Measurements from ENCODE around the gene MPC2. TPM values are rescaled to one million over a fixed set of nuclear protein-coding genes. Genes with fewer than 3 reads are reported as not detected.

MPC2 gene
- total RNA-seq (2014; rRNA removed; shearing (Covaris generic)), result 65.5 and 93.8 TPM in 2 replicates
- 188 TPM in 2 replicates for polyA plus RNA-seq (2016; fragmentation: Nextera tagmentation; extraction: Ambion mirVana)

DNA sequence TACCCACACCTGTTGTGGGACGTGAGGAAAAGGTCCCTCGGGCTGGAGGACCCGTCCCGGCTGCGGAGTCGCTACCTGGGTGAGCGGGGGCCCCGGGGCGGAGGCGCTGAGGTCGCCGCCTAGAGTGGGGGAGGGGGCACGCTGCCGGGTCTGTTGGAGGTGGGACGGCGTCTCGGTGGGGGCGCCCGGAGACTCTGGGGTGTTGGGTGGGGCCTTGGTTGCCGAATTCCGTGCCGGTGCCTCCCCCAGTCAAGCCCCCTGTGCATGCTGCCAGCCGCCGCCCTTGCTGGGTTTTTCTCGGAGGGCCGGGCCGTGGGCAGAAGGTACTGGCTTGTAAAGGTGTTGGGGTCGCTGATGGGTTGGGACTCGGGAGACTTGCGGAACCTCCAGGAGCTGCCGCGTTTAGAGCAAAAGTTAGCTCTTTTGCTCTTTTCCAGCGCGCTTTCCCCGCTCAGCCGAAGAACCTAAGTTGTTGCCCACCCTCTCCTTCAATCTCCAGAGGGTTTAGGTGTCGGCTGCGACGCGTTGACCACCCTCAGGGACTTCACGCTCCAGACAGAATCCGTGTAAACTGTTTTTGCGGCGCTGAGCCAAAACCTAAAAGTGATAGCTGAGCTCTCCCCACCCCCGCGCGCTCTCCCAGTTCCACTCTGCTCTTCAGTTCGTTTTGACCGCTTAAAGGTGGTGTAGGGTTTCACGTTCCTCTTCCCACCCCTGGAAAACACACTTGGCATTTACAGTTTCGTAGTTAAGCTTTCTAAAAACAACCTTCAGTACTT is at the start of gene MPC2:
Gene MPC2 (minus strand): TSS at position 143 of the 779 bp plus-strand sequence. CDS start 1,231 bp downstream, outside the sequence.
- DNase-seq, result peak; percentile 89
- Histone ChIP-seq H3K4me2 (ENCODE audit: unreplicated experiment) (peak within 1 kb of the TSS; percentile 94), H2AFZ (peak within 1 kb of the TSS; percentile 92), H3K9ac (peak within 1 kb of the TSS; percentile 97), H3K27me3 (replicated peaks; ENCODE audit: insufficient read depth) (no peaks in the 10 kb centered on the region), H3K27ac (peak within 1 kb of the TSS; percentile 97), H3K4me1 (ENCODE audit: insufficient read depth) (peaks cover 12% of the 10 kb centered on the region), H3K4me3 (peak within 1 kb of the TSS; percentile 94), H3F3A (ENCODE audit: insufficient read depth) (peaks cover 37% of the 10 kb centered on the region), H4K20me1 (ENCODE audit: insufficient read depth) (peaks cover 8% of the 10 kb centered on the region; the same call in 1 of the 2 replicates), H3K9me3 (ENCODE audit: low read depth) (no peaks in the 10 kb centered on the region), H3K9me2 (ENCODE audit: insufficient read depth) (no peaks in the 10 kb centered on the region), H3K79me2 (ENCODE audit: insufficient read depth) (peaks cover 90% of the 10 kb centered on the region), H3K36me3 (ENCODE audit: low read depth) (no peaks in the 10 kb centered on the region)
- TF ChIP-seq EZH2 (IDR thresholded peaks at IDR 0.05; ENCODE audit: insufficient read depth, poor library complexity, severe bottlenecking), result no peak
- no peak for TF ChIP-seq EZH2phosphoT487 (IDR thresholded peaks at IDR 0.05; ENCODE audit: insufficient read depth, low read depth)
- 1% methylated on average over 36 to 51 of the region's 51 CpGs for WGBS, 2 experiments (ENCODE audit: low coverage in 1 of 2, low lambda C conversion rate in 2 of 2, missing lambda C conversion rate in 2 of 2)
- in situ Hi-C loops (cut with MboI), result no loop called here

DNA sequence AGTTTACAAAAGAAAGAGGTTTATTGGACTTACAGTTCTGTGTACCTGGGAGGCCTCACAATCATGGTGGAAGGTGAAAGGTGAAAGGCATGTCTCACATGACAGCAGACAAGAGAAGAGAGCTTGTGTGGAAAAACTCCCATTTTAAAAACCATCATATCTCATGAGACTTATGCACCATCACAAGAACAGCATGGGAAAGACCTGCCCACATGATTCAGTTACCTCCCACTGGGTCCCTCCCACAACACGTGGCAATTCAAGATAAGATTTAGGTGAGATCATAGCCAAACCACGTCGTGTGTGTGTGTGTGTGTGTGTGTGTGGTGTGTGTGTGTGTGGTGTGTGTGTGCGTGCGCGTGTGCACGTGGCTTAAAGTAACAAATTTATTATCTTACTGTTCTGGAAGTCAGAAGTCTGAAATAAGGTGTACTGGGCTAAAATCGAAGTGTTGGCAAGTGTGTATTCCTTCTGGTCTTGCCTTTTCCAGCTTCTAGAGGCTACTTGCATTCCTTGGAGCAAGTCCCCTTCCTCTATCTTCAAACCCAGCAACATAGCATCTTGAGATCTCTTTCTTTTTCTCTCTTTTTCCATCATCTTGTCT is 48.1 kb upstream of the MPC2 start:
- no peak for DNase-seq
- no peaks in the 10 kb centered on the region for H3K9me3 ChIP-seq (ENCODE audit: low read depth)
- no peak overlapping the region for H3K9ac ChIP-seq
- H2AFZ ChIP-seq, result no peak overlapping the region
- no peak overlapping the region for H3K4me2 ChIP-seq (ENCODE audit: unreplicated experiment)
- no peak overlapping the region for H3K4me3 ChIP-seq
- in situ Hi-C loops (cut with MboI), result no loop called here
- peaks cover 9% of the 10 kb centered on the region for H3K36me3 ChIP-seq (ENCODE audit: low read depth)
- no peaks in the 10 kb centered on the region for H3K27me3 ChIP-seq (replicated peaks; ENCODE audit: insufficient read depth)
- 92 to 94% methylated on average over 8 of the region's 8 CpGs for WGBS, 2 experiments (ENCODE audit: low coverage in 1 of 2, low lambda C conversion rate in 2 of 2, missing lambda C conversion rate in 2 of 2)
- H3K79me2 ChIP-seq (ENCODE audit: insufficient read depth), result peaks cover 90% of the 10 kb centered on the region
- TF ChIP-seq EZH2 (IDR thresholded peaks at IDR 0.05; ENCODE audit: insufficient read depth, poor library complexity, severe bottlenecking) (no peak), EZH2phosphoT487 (IDR thresholded peaks at IDR 0.05; ENCODE audit: insufficient read depth, low read depth) (no peak)
- H4K20me1 ChIP-seq (ENCODE audit: insufficient read depth), result 0 out of 2 replicates have a peak, but pooled peaks cover 9% of the 10 kb centered on the region
- H3K4me1 ChIP-seq (ENCODE audit: insufficient read depth), result peaks cover 9% of the 10 kb centered on the region
- no peaks in the 10 kb centered on the region for H3K9me2 ChIP-seq (ENCODE audit: insufficient read depth)
- H3F3A ChIP-seq (ENCODE audit: insufficient read depth), result peaks cover 12% of the 10 kb centered on the region; the same call in 1 of the 2 replicates
- no peak overlapping the region for H3K27ac ChIP-seq

- Histone ChIP-seq H3K4me2 (ENCODE audit: unreplicated experiment) (no peak overlapping the region), H3K9ac (no peak overlapping the region), H3K36me3 (ENCODE audit: low read depth) (peaks cover 5% of the 10 kb centered on the region; the same call in 1 of the 2 replicates), H3F3A (ENCODE audit: insufficient read depth) (peaks cover 12% of the 10 kb centered on the region; the same call in 1 of the 2 replicates), H3K9me3 (ENCODE audit: low read depth) (no peaks in the 10 kb centered on the region), H3K4me1 (ENCODE audit: insufficient read depth) (peaks cover 9% of the 10 kb centered on the region), H4K20me1 (ENCODE audit: insufficient read depth) (0 out of 2 replicates have a peak, but pooled peaks cover 9% of the 10 kb centered on the region), H3K27me3 (replicated peaks; ENCODE audit: insufficient read depth) (no peaks in the 10 kb centered on the region), H3K79me2 (ENCODE audit: insufficient read depth) (peaks cover 96% of the 10 kb centered on the region), H3K9me2 (ENCODE audit: insufficient read depth) (no peaks in the 10 kb centered on the region), H3K4me3 (no peak overlapping the region), H2AFZ (no peak overlapping the region), H3K27ac (no peak overlapping the region)
- TF ChIP-seq EZH2phosphoT487 (IDR thresholded peaks at IDR 0.05; ENCODE audit: insufficient read depth, low read depth), result no peak
- TF ChIP-seq EZH2 (IDR thresholded peaks at IDR 0.05; ENCODE audit: insufficient read depth, poor library complexity, severe bottlenecking), result no peak
- in situ Hi-C loops (cut with MboI), result no loop called here
- DNase-seq, result no peak
- WGBS, 2 experiments (ENCODE audit: low coverage in 1 of 2, low lambda C conversion rate in 2 of 2, missing lambda C conversion rate in 2 of 2), result 89 to 100% methylated on average over 2 of the region's 2 CpGs
Observed at GRCh38 chr1:167983797-167984420, 47.0 kb upstream of the MPC2 start.

GRCh38 chr1:167981933-167982332 is 45.1 kb upstream of the MPC2 start:
- Histone ChIP-seq H3K27me3 (replicated peaks; ENCODE audit: insufficient read depth) (no peaks in the 10 kb centered on the region), H3F3A (ENCODE audit: insufficient read depth) (peaks cover 7% of the 10 kb centered on the region; the same call in 1 of the 2 replicates), H3K36me3 (ENCODE audit: low read depth) (peaks cover 15% of the 10 kb centered on the region; the same call in 1 of the 2 replicates), H3K4me3 (no peak overlapping the region), H3K9me2 (ENCODE audit: insufficient read depth) (no peaks in the 10 kb centered on the region), H3K4me1 (ENCODE audit: insufficient read depth) (peaks cover 3% of the 10 kb centered on the region; the same call in 1 of the 2 replicates), H3K9me3 (ENCODE audit: low read depth) (no peaks in the 10 kb centered on the region), H3K9ac (no peak overlapping the region), H3K79me2 (ENCODE audit: insufficient read depth) (peaks cover 100% of the 10 kb centered on the region), H2AFZ (no peak overlapping the region), H4K20me1 (ENCODE audit: insufficient read depth) (0 out of 2 replicates have a peak, but pooled peaks cover 8% of the 10 kb centered on the region), H3K4me2 (ENCODE audit: unreplicated experiment) (no peak overlapping the region), H3K27ac (no peak overlapping the region)
- peak; percentile 5 for DNase-seq
- TF ChIP-seq EZH2phosphoT487 (IDR thresholded peaks at IDR 0.05; ENCODE audit: insufficient read depth, low read depth) (no peak), EZH2 (IDR thresholded peaks at IDR 0.05; ENCODE audit: insufficient read depth, poor library complexity, severe bottlenecking) (no peak)
- in situ Hi-C loops (cut with MboI), result no loop called here
- WGBS, 2 experiments (ENCODE audit: low coverage in 1 of 2, low lambda C conversion rate in 2 of 2, missing lambda C conversion rate in 2 of 2), result 97 to 98% methylated on average over 9 of the region's 9 CpGs

All from GM23248 (cell line).